Lung (tissue), 12 donors: ENCODE measurements around the gene ITGB1BP1. TPM values are rescaled to one million over a fixed set of nuclear protein-coding genes. Genes with fewer than 3 reads are reported as not detected.
A peak's percentile ranks its signal among the peaks of the same experiment; 100 is the strongest.

Experiments used
- ATAC-seq: fragments of 200-7000 bp; cut with Tn5 transposase; one replicate; pipeline ENCODE4 v1.9.1; 2020; ENCODE audit warnings: moderate number of reproducible peaks; ENCODE audit not compliant: insufficient read depth, low FRiP score
- DNase-seq, 3 donors: peaks; one replicate each; pipeline ENCODE4 v3.0.0-alpha.2; 2013 to 2017
- H3K27ac ChIP-seq, 2 donors: one replicate each; pipeline ENCODE4 v1.5.1; 2013; ENCODE audit warnings: mild to moderate bottlenecking in 2 of 2, moderate library complexity in 2 of 2, control low read depth in 1 of 2, inconsistent platforms in 1 of 2, low read depth in 1 of 2, low read length in 1 of 2
- H3K27me3 ChIP-seq, 3 donors: one replicate each; pipeline ENCODE4 v1.5.1; 2013; ENCODE audit warnings: low read length in 2 of 3; ENCODE audit not compliant: control insufficient read depth in 3 of 3, insufficient read depth in 3 of 3
- H3K36me3 ChIP-seq, 4 donors: one replicate each; pipeline ENCODE4 v1.5.1; 2013; ENCODE audit warnings: low read length in 4 of 4, mild to moderate bottlenecking in 1 of 4, moderate library complexity in 1 of 4; ENCODE audit not compliant: control insufficient read depth in 4 of 4, insufficient read depth in 4 of 4
- H3K4me1 ChIP-seq, 5 donors: one replicate each; pipeline ENCODE4 v1.5.1; 2013; ENCODE audit warnings: low read length in 5 of 5, mild to moderate bottlenecking in 2 of 5, moderate library complexity in 1 of 5; ENCODE audit not compliant: control insufficient read depth in 5 of 5, insufficient read depth in 5 of 5
- H3K4me3 ChIP-seq: one replicate; pipeline ENCODE4 v1.5.1; 2013; ENCODE audit warnings: mild to moderate bottlenecking, control low read depth, moderate library complexity
- H3K9ac ChIP-seq, 2 donors: one replicate each; pipeline ENCODE4 v1.5.1; 2013; ENCODE audit warnings: low read length in 2 of 2, control low read depth in 1 of 2; ENCODE audit not compliant: insufficient read depth in 1 of 2
- H3K9me3 ChIP-seq, 4 donors: one replicate each; pipeline ENCODE4 v1.5.1; 2013; ENCODE audit warnings: low read length in 3 of 4, mild to moderate bottlenecking in 1 of 4, moderate library complexity in 1 of 4; ENCODE audit not compliant: control insufficient read depth in 4 of 4, insufficient read depth in 3 of 4
- CTCF ChIP-seq: IDR thresholded peaks from 2 replicates; pipeline ENCODE4 v1.5.1; 2012; ENCODE audit warnings: mild to moderate bottlenecking; ENCODE audit errors: control extremely low read depth, extremely low read depth
- WGBS, 2 donors: extraction: QIAGEN DNeasy Blood & Tissue Kit; methylation state at CpG; one replicate each; pipeline ENCODE4 v1.1.7; 2013; 5-methylcytosine and 5-hydroxymethylcytosine counted together
- polyA plus RNA-seq, 2 donors: library from polyadenylated mRNA; stranded (reverse); fragments of 200-250 nt; gene quantifications; one replicate each; pipeline ENCODE4 v1.2.1, GENCODE V29; 2013
- total RNA-seq, 2 donors: library from RNA; depleted of rRNA in 1 of 2; stranded (reverse); fragments of >200 nt in 1 of 2; gene quantifications; one replicate each; pipeline ENCODE4 v1.2.1, GENCODE V29; 2014 to 2021
- donor health status: control.
- donor health status: control.
- donor health status: Bipolar disorder and iron deficiency.
- donor health status: healthy.
- donor health status: DM: yes; HTN: yes; CAD: no.

Gene ITGB1BP1
- total and polyA plus RNA-seq, 4 donors: 32.4 to 100 (median 62.6) TPM

- WGBS, 2 donors: 96 to 97% methylated on average over 1 of the region's 1 CpG
- no peak for TF ChIP-seq CTCF
- ATAC-seq (no peak), DNase-seq (no peak)
- Histone ChIP-seq H3K27me3 (no peaks in the 10 kb centered on the region), H3K4me3 (no peak overlapping the region), H3K27ac (no peak overlapping the region), H3K9ac (no peak overlapping the region), H3K9me3 (no peaks in the 10 kb centered on the region), H3K4me1 (peaks cover 0 to 12% (median 2%) of the 10 kb centered on the region in 5 donors), H3K36me3 (peaks cover 0 to 19% (median 10%) of the 10 kb centered on the region in 4 donors)
These were observed 63.2 kb downstream of the ITGB1BP1 start for GRCh38 chr2:9360110-9360509.

- ATAC-seq (no peak), DNase-seq (no peak)
- Histone ChIP-seq H3K4me1 (peaks cover 0 to 12% (median 0%) of the 10 kb centered on the region in 5 donors), H3K9me3 (no peaks in the 10 kb centered on the region), H3K27me3 (no peaks in the 10 kb centered on the region), H3K27ac (no peak overlapping the region), H3K9ac (no peak overlapping the region), H3K36me3 (peaks cover 0 to 19% (median 10%) of the 10 kb centered on the region in 4 donors), H3K4me3 (no peak overlapping the region)
- no peak for TF ChIP-seq CTCF
- 90 to 97% methylated on average over 4 of the region's 4 CpGs for WGBS, 2 donors
These were observed 63.9 kb downstream of the ITGB1BP1 start for GRCh38 chr2:9359463-9359862.

- Histone ChIP-seq H3K4me3 (no peak overlapping the region), H3K4me1 (peaks cover 0 to 12% (median 0%) of the 10 kb centered on the region in 5 donors), H3K9me3 (no peaks in the 10 kb centered on the region), H3K27me3 (no peaks in the 10 kb centered on the region), H3K9ac (no peak overlapping the region), H3K36me3 (peaks cover 0 to 19% (median 10%) of the 10 kb centered on the region in 4 donors), H3K27ac (no peak overlapping the region)
- ATAC-seq (no peak), DNase-seq (no peak)
- WGBS, 2 donors: 62 to 84% methylated on average over 1 of the region's 1 CpG
- TF ChIP-seq CTCF: no peak
These were observed 64.5 kb downstream of the ITGB1BP1 start for GRCh38 chr2:9358846-9359245.

GRCh38 chr2:9356261-9356660 is 67.1 kb downstream of the ITGB1BP1 start:
- Histone ChIP-seq H3K27ac (no peak overlapping the region), H3K36me3 (peaks cover 6 to 26% (median 16%) of the 10 kb centered on the region in 4 donors), H3K9ac (peak overlapping the region in 1 of 2 donors; percentile 11), H3K4me3 (no peak overlapping the region), H3K27me3 (no peaks in the 10 kb centered on the region), H3K4me1 (peaks cover 0 to 12% (median 0%) of the 10 kb centered on the region in 5 donors), H3K9me3 (no peaks in the 10 kb centered on the region)
- DNase-seq (peak; percentile 38 to 66 (median 64)), ATAC-seq (no peak)
- 83 to 85% methylated on average over 11 of the region's 11 CpGs for WGBS, 2 donors
- TF ChIP-seq CTCF: no peak
